Glutamatergic neuron (in vitro differentiated cells): Measurements from ENCODE around the gene NEGR1. TPM values are rescaled to one million over a fixed set of nuclear protein-coding genes. Genes with fewer than 3 reads are reported as not detected.

Experiments
- DNase-seq: peaks from one replicate; pipeline ENCODE4 v3.0.0; 2022
- H3K27ac Mint-ChIP-seq: one replicate; pipeline ENCODE4 v1.8.0; 2020; ENCODE audit warnings: mild to moderate bottlenecking, mixed read lengths, inconsistent platforms; ENCODE audit not compliant: unreplicated experiment
- H3K27me3 Mint-ChIP-seq: one replicate; pipeline ENCODE4 v1.8.0; 2020; ENCODE audit warnings: mild to moderate bottlenecking, moderate library complexity, mixed read lengths, inconsistent platforms; ENCODE audit not compliant: unreplicated experiment
- H3K36me3 Mint-ChIP-seq: one replicate; pipeline ENCODE4 v1.8.0; 2020; ENCODE audit warnings: mild to moderate bottlenecking, mixed read lengths, inconsistent platforms; ENCODE audit not compliant: unreplicated experiment
- H3K4me1 Mint-ChIP-seq: one replicate; pipeline ENCODE4 v1.8.0; 2020; ENCODE audit warnings: mild to moderate bottlenecking, low read depth, mixed read lengths, inconsistent platforms; ENCODE audit not compliant: unreplicated experiment
- H3K4me3 Mint-ChIP-seq: one replicate; pipeline ENCODE4 v1.8.0; 2020; ENCODE audit warnings: mild to moderate bottlenecking, mixed read lengths, inconsistent platforms; ENCODE audit not compliant: unreplicated experiment
- H3K9me3 Mint-ChIP-seq: one replicate; pipeline ENCODE4 v1.8.0; 2020; ENCODE audit warnings: mild to moderate bottlenecking, moderate library complexity, mixed read lengths, inconsistent platforms; ENCODE audit not compliant: unreplicated experiment
- CTCF ChIP-seq: fragments of 200-600 bp; sonication (generic); IDR thresholded peaks from one replicate; pipeline ENCODE4 v1.5.0; 2021; ENCODE audit not compliant: partially characterized antibody, unreplicated experiment
- total RNA-seq: library from RNA; stranded (reverse); fragmentation: NEBNext Ultra II Directional; extraction: Animal tissue kit (Norgen Biotek cat#: 25700); gene quantifications from one replicate; pipeline ENCODE4 v1.2.1, GENCODE V29; 2021; ENCODE audit not compliant: unreplicated experiment

The NEGR1 gene
- total RNA-seq, 1 donor from 2014 or later: 0.51 TPM

GRCh38 chr1:71698186-71698585, 584.2 kb downstream of the NEGR1 start:
- H3K27me3 Mint-ChIP-seq: no peaks in the 10 kb centered on the region
- no peaks in the 10 kb centered on the region for H3K9me3 Mint-ChIP-seq
- H3K27ac Mint-ChIP-seq: no peak overlapping the region
- H3K4me1 Mint-ChIP-seq: no peaks in the 10 kb centered on the region
- no peak overlapping the region for H3K4me3 Mint-ChIP-seq
- no peaks in the 10 kb centered on the region for H3K36me3 Mint-ChIP-seq
- TF ChIP-seq CTCF: no peak
- DNase-seq: no peak

- Mint-ChIP-seq H3K9me3 (no peaks in the 10 kb centered on the region), H3K4me3 (no peak overlapping the region), H3K4me1 (no peaks in the 10 kb centered on the region), H3K27me3 (no peaks in the 10 kb centered on the region), H3K36me3 (no peaks in the 10 kb centered on the region), H3K27ac (no peak overlapping the region)
- no peak for TF ChIP-seq CTCF
- DNase-seq: no peak
Observed at GRCh38 chr1:71695821-71696220, 586.5 kb downstream of the NEGR1 start.

GRCh38 chr1:71695084-71695483, 587.3 kb downstream of the NEGR1 start:
- Mint-ChIP-seq H3K4me3 (no peak overlapping the region), H3K9me3 (no peaks in the 10 kb centered on the region), H3K27ac (no peak overlapping the region), H3K4me1 (no peaks in the 10 kb centered on the region), H3K27me3 (no peaks in the 10 kb centered on the region), H3K36me3 (no peaks in the 10 kb centered on the region)
- DNase-seq: no peak
- TF ChIP-seq CTCF: no peak

GRCh38 chr1:71693581-71693980, 588.8 kb downstream of the NEGR1 start:
- H3K27me3 Mint-ChIP-seq: no peaks in the 10 kb centered on the region
- no peaks in the 10 kb centered on the region for H3K36me3 Mint-ChIP-seq
- H3K4me3 Mint-ChIP-seq: no peak overlapping the region
- DNase-seq: no peak
- no peak overlapping the region for H3K27ac Mint-ChIP-seq
- no peak for TF ChIP-seq CTCF
- H3K9me3 Mint-ChIP-seq: no peaks in the 10 kb centered on the region
- no peaks in the 10 kb centered on the region for H3K4me1 Mint-ChIP-seq

DNA sequence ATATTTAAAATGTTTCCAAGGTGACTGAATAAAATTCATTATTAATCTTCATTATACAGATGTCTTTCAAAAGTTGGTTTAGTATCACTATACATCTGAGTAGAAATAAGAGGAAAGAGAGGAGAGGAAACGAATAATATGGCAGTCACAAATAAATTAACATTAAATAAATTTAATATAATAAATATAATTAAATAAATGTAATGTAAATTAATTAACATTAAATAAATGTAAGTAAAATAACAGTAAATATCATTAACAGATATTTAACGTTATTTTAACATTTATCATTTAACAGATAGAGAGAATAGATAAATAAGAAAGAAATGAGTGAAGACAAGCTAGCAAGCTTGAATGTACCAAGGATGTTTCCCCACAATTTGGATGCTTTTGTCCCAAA, 592.7 kb downstream of the NEGR1 start:
- Mint-ChIP-seq H3K36me3 (no peaks in the 10 kb centered on the region), H3K4me3 (no peak overlapping the region), H3K27ac (no peak overlapping the region), H3K4me1 (no peaks in the 10 kb centered on the region), H3K27me3 (no peaks in the 10 kb centered on the region), H3K9me3 (no peaks in the 10 kb centered on the region)
- TF ChIP-seq CTCF: no peak
- DNase-seq: no peak
